Tibial nerve (tissue), 4 donors: Measurements from ENCODE around the gene MRPS2.

ENCODE experiments used
- EP300 ChIP-seq, 2 donors: sonication (generic); formaldehyde crosslinking; IDR thresholded peaks; one replicate each; pipeline ENCODE4 v1.6.1; 2017; ENCODE audit warnings: antibody characterized with exemption in 2 of 2, mild to moderate bottlenecking in 1 of 2
- POLR2A ChIP-seq, 2 donors: fragments of 450-650 bp; IDR thresholded peaks; one replicate each; pipeline ENCODE4 v1.6.1; 2017; ENCODE audit warnings: antibody characterized with exemption in 2 of 2, mild to moderate bottlenecking in 2 of 2, moderate library complexity in 2 of 2
- TF ChIP-seq, protein P1 (sequence below), 5 experiments: fragments of 200-600 bp in 3 of 5; fragments of 450-650 bp in 2 of 5; sonication (generic) in 3 of 5; IDR thresholded peaks; one replicate each; pipeline ENCODE4 v1.5.1; 2016 to 2019; ENCODE audit warnings: antibody characterized with exemption in 5 of 5, mild to moderate bottlenecking in 3 of 5, moderate library complexity in 2 of 5

DNA sequence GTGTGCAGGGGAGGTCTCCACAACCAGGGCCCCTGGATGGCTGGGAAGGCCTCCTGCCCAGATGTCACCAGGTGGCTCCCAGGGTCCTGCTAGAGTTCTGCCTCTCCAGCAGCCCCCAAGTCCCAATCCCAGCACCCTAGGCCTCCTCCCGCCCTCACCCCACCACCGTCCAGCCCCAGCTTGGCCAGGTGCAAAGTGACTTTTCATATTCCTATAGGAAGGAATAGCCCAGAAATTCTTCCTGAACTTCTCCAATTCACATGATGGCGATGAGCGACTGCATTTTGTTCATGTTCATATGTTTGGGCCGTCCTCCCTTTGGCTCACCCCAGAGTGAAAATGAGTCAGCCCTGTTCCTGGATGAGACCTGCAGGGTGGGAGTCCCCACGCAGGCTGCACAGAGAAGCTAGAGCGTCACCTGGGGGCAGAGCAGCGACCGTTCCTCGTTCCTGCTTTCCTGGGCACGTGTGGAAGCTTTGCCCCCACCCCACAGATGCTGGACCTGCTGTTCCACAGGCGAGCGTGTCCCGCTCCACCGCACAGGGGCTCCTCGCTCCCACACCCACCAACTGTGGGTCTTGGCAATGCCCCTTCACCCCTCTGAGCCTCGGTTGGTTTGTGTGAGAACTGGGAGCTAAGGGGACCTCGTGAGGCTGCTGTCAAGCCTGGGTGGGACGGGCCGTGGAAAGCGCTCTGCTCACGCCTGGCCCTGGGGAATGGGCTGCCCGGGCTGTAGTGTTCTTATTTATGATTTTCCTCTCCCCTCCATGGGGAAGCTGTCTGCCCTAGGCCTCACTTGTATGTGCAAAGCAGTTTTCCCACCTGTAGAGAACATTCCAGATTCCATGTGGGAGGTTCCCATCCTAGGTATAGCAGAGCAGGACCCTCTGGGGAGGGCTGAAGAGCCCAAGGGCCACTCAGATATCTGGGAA is 6.9 kb downstream of the MRPS2 start:
- TF ChIP-seq, protein P1, sequence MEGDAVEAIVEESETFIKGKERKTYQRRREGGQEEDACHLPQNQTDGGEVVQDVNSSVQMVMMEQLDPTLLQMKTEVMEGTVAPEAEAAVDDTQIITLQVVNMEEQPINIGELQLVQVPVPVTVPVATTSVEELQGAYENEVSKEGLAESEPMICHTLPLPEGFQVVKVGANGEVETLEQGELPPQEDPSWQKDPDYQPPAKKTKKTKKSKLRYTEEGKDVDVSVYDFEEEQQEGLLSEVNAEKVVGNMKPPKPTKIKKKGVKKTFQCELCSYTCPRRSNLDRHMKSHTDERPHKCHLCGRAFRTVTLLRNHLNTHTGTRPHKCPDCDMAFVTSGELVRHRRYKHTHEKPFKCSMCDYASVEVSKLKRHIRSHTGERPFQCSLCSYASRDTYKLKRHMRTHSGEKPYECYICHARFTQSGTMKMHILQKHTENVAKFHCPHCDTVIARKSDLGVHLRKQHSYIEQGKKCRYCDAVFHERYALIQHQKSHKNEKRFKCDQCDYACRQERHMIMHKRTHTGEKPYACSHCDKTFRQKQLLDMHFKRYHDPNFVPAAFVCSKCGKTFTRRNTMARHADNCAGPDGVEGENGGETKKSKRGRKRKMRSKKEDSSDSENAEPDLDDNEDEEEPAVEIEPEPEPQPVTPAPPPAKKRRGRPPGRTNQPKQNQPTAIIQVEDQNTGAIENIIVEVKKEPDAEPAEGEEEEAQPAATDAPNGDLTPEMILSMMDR (IDR thresholded peaks at IDR 0.05): no peak
- TF ChIP-seq POLR2A (IDR thresholded peaks at IDR 0.05) (no peak), EP300 (IDR thresholded peaks at IDR 0.05) (no peak)
